Right hindlimb (tissue), 1 donor: Measurements from ENCODE around the gene DOCK3.

Experiments used
- DNase-seq: peaks from one replicate; pipeline ENCODE4 v3.0.0-alpha.2; 2018

The DOCK3 gene

DNA sequence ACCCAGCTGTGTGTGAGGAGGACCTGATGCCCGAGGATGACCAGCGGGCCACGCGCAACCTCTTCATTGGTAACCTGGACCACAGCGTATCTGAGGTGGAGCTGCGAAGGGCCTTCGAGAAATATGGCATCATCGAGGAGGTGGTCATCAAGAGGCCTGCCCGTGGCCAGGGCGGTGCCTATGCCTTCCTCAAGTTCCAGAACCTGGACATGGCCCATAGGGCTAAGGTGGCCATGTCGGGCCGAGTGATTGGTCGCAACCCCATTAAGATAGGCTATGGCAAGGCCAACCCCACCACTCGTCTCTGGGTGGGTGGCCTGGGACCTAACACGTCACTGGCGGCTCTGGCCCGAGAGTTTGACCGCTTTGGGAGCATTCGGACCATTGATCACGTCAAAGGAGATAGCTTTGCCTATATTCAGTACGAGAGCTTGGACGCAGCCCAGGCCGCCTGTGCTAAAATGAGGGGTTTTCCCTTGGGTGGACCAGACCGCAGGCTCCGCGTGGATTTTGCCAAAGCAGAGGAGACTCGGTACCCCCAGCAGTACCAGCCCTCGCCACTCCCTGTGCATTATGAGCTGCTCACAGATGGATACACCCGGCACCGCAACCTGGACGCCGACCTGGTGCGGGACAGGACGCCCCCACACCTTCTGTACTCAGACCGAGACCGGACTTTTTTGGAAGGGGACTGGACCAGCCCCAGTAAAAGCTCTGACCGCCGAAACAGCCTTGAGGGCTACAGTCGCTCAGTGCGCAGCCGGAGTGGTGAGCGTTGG lies 717.8 kb downstream of the DOCK3 start:
- DNase-seq: no peak

DNA sequence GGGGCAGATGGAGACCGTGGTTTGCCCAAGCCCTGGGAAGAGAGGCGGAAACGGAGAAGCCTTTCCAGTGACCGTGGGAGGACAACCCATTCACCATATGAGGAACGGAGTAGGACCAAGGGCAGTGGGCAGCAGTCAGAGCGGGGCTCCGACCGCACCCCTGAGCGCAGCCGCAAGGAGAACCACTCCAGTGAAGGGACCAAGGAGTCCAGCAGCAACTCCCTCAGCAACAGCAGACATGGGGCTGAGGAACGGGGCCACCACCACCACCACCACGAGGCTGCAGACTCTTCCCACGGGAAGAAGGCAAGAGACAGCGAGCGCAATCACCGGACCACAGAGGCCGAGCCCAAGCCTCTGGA lies 718.4 kb downstream of the DOCK3 start:
- no peak for DNase-seq

DNA sequence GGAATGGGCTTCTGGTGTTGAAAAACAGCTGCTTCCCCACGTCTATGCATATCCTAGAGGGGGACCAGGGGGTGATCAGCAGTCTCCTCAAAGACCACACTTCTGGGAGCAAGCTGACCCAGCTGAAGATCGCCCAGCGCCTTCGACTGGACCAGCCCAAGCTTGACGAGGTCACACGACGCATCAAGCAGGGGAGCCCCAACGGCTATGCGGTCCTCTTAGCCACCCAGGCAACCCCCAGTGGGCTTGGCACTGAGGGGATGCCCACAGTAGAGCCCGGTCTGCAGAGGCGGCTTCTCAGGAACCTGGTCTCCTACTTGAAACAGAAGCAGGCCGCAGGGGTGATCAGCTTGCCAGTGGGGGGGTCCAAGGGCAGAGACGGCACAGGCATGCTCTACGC lies 718.8 kb downstream of the DOCK3 start:
- no peak for DNase-seq

DNA sequence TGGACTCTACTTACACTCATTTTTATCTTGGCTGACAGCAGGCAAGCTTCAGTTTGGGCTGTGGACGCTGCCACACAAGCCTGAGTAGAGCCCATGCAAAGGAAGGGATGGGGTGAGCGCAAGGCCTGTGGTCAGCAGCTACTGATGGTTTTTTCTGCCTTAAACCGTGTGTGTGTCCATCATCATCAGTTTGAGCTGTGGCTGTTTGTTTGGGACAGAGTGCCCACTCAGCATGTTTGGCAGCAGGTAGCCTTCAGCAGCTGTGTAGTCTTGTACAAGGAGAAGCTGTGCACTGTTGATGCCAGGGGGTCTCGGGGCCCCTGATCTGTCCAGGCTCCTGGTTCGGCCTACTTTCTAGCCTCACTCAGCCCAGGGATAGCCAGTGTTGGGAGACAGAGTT lies 719.8 kb downstream of the DOCK3 start:
- DNase-seq: no peak

DNA sequence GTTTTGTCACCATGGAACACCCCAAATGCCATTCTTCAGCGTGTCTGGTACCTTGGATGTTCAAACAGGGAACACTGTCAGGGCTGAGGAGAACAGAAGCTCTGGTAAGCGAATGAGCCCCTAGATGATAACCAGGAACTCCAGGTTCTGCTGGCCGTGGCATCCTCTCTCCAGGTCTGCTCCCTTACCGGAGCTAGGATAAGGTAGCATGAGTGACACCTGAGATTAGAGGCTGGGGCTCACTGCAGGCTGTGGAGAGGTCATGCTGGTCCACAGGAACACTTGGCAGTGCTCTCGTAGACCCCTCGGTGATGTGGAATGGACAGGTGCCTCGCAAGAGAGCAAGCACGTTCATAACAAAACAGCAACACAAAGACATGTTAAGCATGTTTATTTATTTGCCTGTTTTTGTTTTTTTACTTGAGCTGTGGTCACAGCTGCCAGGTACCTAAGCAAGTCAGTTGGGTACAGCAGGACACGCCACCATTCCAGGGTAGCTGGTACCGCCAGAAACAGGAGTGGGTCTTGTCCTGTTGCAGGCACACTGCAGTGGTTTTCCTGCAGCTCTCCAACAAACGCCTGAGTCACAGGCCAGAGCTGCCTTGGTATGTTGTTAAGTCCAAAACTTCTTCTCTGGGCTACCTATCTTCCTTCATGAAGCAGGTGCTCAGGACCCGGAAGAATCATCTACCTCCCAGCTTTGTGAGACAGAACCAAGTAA lies 720.9 kb downstream of the DOCK3 start:
- DNase-seq: no peak

DNA sequence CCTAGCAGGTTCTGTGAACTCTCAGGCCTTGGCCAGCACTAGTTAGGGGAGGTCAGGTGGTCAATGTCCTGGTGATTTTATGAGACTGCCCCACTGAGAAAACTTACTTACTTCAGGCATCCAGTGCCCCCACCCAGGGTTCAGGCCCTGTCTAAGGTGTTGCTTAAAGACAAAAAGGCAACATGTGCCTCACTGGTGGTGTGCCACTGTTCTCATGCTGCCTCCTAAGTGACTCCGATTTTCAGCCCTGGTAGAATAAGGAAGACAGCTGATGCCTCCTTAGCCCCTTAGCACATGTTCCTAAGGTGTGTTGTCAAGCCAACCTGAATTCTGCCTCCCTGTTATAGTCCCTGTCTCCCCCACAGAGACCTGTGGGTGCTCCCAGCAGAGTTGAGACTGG lies 721.7 kb downstream of the DOCK3 start:
- DNase-seq: no peak

DNA sequence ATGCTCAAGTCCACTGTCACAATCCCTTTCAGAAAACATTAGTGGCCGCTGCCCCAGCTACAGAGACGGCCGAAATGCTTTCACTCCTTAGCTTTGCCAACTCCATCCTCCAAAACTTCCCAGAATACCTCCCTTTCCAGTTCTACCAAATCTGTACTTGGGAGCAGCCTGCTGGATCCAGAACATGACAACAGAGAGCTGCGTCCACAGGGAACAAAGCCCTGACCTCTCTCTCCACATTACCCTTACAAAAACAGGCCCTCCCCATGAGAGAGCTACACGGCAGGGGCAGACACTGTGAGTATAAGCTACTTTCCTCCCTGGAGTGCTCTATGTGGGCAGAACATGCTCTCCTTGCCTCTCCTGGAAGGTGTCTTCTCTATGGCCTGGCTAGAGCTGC lies 722.7 kb downstream of the DOCK3 start:
- no peak for DNase-seq

GRCh38 chr3:51398595-51399310 lies 724.0 kb downstream of the DOCK3 start:
- DNase-seq: no peak

- no peak for DNase-seq
These were observed 725.4 kb downstream of the DOCK3 start for GRCh38 chr3:51400166-51400565.

DNA sequence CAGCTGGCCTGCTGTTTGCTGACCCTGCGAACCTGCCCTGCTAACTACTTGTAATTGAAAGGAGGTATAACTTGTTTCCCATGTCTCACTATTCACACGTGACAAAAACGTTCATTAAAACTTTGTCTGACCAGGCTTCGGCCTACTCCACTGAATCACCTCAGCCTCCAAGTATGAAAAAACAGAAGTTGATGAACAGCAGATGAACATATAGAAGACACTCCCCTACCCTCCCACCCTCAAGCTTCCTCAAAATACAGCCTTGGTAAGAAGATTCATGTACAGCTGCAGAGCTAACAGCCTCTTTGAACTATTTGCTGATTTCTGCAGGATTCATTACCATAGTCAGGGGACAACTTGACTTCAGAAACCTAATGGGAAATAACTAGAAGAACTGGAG lies 727.0 kb downstream of the DOCK3 start:
- no peak for DNase-seq

- DNase-seq: no peak
These were observed 728.9 kb downstream of the DOCK3 start for GRCh38 chr3:51403675-51404074.

GRCh38 chr3:51408021-51408420 lies 733.3 kb downstream of the DOCK3 start:
- DNase-seq: no peak

GRCh38 chr3:51408813-51409212 lies 734.1 kb downstream of the DOCK3 start:
- no peak for DNase-seq

GRCh38 chr3:51422211-51422610 lies 747.5 kb downstream of the DOCK3 start:
- no peak for DNase-seq

- DNase-seq: no peak
These were observed 752.2 kb downstream of the DOCK3 start for GRCh38 chr3:51426921-51427320.

DNA sequence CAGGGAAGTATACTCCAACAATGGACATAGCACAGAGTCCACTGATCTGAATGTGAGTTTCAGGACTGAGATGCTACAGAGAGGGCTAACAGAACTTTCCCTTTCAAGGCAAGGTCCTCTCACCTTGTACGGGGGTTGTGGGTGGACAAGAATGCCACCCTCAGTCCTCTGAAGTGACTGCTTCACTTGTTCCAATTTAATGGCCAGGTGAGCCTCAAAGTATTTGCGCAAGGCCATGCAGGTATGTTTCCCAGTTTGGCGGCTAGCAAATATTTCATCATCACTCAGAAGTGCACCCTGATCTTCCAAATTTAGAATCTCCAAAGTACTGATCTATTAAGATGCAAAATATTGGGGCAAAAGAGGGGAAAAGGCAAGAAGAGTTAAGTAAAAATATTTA lies 754.4 kb downstream of the DOCK3 start:
- DNase-seq: no peak
